Inflammatory macrophage treated with lipopolysaccharide for 1 hour (primary cell): ENCODE data around the gene PKDREJ.

Experiments
- DNase-seq, 2 donors: peaks; one replicate each; pipeline ENCODE4 v3.0.0-alpha.2; 2020 to 2022

The PKDREJ gene

GRCh38 chr22:46290121-46290842, 27.1 kb upstream of the PKDREJ start:
- DNase-seq, result no peak

- no peak for DNase-seq
Measured at GRCh38 chr22:46289244-46289891, 26.2 kb upstream of the PKDREJ start.

GRCh38 chr22:46288846-46289243, 25.7 kb upstream of the PKDREJ start:
- no peak for DNase-seq

GRCh38 chr22:46287873-46288751, 25.0 kb upstream of the PKDREJ start:
- no peak for DNase-seq

- no peak for DNase-seq
Measured at GRCh38 chr22:46286941-46287872, 24.1 kb upstream of the PKDREJ start.

- no peak for DNase-seq
Measured at GRCh38 chr22:46286006-46286405, 22.9 kb upstream of the PKDREJ start.

- DNase-seq, result no peak
Measured at GRCh38 chr22:46281866-46282678, 18.9 kb upstream of the PKDREJ start.

GRCh38 chr22:46280999-46281623, 18.0 kb upstream of the PKDREJ start:
- no peak for DNase-seq

GRCh38 chr22:46280063-46280817, 17.1 kb upstream of the PKDREJ start:
- no peak for DNase-seq

- DNase-seq, result no peak
Measured at GRCh38 chr22:46278656-46279645, 15.8 kb upstream of the PKDREJ start.

- DNase-seq, result no peak
Measured at GRCh38 chr22:46276563-46276962, 13.4 kb upstream of the PKDREJ start.

- DNase-seq, result no peak
Measured at GRCh38 chr22:46275455-46276122, 12.4 kb upstream of the PKDREJ start.

GRCh38 chr22:46274381-46274780, 11.2 kb upstream of the PKDREJ start:
- no peak for DNase-seq

- no peak for DNase-seq
Measured at GRCh38 chr22:46273432-46274148, 10.4 kb upstream of the PKDREJ start.

- no peak for DNase-seq
Measured at GRCh38 chr22:46272762-46273431, 9.8 kb upstream of the PKDREJ start.

GRCh38 chr22:46272196-46272595, 9.1 kb upstream of the PKDREJ start:
- DNase-seq, result no peak

GRCh38 chr22:46269564-46269963, 6.4 kb upstream of the PKDREJ start:
- no peak for DNase-seq
